T-helper 9 cell (primary cell): Measurements from ENCODE around the gene RELN.

Experiments
- DNase-seq: peaks from one replicate; pipeline ENCODE4 v3.0.0-alpha.2; 2020

Gene RELN

DNA sequence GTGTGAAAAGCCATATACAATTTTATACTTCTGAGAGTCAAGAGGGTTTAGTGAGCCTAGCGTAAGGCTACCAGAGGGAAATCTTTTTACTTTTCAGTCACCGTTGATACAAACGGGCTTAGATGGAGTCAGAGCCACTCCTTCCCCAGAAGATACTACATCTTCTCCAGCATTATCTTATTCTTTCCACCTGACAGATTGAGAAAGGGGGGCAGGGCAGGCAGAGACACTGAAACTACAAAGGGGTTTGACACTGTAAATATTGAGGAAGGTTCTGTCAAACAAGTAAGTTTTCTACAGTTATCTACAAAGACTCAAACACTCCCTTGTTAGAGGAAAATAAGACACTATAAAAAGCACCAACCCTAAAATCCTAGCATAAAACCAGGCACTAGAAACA lies 100.0 kb downstream of the RELN start:
- DNase-seq, result no peak

DNA sequence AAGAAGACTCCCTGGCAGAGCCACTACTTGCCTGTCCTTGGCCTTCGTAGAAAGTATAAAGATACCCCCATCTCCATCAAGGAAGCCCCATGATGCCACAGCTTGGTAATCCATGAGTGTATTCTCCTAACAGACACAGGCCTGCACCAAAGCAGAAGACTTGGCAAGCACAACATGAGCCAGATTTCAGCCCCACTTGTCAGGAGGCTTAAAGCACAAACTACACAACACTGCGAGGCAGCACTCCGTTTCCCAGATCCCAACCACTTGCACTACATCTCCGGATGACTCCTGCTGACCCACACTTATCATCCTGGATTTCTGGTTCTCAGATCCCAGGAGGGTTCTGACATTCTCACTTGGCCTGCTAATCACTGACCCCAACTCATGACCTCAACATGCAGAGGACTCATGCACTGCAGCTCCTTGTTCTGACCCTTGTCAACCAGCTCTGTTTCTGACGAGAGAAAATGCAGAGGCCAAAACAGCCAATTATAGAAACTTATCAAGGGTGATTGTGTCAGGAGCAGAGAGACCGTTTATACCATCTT lies 100.8 kb downstream of the RELN start:
- no peak for DNase-seq

DNA sequence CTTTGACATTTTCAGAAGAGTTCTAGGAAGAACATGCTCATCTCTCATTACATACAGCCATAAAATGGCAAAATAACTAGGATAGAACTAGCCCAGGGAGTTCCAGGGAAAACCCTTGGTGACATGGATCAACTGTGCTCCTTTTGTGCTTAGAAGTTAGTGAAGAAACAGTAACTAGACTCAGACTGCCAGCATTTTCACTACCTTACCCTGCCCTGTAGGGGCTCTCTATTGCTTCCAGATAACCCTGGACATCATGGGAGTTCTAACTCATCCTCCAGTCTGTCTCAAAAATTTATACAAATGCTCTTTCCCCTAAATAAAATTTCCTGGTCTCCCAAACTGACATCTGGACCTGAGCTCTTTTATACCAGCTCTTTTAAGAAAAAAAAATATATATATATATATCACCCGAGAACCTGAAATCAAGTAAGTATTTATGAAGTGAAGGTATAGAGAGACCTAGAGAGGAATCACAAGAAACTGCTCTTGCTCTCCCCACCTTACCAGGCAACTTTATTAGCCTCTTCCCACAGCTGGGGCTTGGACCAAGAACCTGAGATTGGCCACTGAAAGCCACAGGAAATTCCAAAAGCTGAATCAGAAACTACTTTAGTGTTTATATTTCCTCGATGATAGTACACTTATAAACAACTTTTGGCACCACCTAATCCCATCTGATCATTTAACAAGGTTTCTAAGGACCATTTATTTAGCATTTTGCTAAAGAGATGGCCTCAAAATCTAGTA lies 101.4 kb downstream of the RELN start:
- DNase-seq, result no peak

DNA sequence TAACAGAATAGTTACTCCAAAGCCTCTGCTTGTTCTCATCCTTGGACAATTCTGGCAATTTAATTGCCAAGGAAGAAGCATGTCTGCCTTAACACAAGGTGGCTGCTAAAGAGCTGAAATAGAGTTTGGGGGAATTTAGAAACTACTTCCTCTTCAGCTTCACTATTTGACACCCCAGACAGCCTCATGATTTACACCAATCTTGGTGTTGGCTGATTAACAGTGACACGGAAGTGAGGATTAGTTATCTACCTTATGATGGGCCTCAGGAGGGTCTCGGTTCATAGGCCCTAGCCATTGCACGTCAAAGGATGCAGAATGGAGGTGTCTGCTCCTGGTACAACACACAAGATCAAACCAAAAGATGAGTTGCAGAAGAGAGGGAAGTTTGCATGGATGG lies 102.4 kb downstream of the RELN start:
- DNase-seq, result no peak

DNA sequence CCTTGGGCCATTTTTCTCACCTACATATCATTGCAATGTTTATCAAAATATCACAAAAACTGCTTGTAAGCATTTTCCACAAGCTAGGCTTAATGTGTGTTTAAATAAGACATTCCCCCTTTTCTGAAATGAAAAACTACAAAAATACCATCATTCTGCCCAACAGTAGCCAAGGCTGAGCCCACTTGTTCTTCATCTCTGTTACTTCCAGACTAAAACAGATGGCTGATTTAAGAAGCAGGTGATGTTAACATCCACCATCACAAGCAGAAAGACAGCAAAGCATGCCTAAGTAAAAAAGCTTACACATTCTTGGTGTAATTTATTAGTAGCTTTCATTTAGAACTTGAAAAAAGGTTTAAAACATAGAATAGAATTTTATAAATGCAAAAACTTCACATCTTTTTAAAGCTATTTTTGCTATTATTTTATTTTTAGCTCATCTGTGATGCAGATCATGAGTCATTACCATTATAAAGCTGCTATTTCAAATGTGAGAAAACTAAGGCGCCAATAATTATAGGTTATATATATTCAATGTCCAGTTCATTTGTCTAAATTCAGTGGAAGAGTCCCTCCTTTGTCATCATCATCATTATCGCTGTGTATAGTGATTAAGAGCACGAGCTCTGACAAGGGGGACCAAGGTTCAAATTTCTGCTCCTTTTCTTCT lies 109.4 kb downstream of the RELN start:
- no peak for DNase-seq

DNA sequence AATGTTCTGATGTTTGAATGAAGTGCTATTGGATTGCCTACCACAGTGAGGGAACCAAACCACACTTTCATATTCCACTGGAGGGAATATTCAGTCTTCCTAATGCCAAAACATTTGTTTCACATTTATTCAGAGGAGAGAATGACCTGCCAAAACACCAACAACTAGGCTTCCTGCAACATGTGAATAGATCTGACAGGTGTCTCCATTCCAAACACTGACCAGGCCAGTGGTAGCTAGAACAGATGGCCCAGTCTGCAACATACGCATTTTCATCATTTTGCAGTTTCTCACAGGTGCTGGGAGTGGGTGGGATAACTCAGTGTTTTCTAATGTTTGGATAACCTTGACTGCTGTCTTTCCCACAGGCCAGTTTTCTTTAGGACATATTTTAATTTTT lies 110.0 kb downstream of the RELN start:
- DNase-seq, result no peak

DNA sequence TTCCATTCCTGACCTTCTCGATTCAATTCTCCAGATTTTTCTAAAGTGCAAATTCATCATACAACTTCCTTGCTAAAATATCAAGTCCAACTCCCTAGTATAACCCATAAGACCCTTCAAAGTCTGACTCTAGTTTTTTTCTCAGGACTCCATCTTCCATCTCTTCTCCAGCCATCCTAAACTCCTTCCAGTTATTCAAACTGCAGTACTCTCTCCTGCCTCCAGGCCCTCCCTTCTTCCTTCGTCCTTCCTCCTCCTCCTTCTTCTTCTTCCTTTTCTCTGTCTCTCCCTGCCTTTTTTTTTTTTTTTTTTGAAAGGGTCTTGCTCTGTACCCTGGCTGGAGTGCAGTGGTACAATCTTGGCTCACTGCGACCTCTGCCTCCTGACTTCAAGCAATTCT lies 111.9 kb downstream of the RELN start:
- no peak for DNase-seq

DNA sequence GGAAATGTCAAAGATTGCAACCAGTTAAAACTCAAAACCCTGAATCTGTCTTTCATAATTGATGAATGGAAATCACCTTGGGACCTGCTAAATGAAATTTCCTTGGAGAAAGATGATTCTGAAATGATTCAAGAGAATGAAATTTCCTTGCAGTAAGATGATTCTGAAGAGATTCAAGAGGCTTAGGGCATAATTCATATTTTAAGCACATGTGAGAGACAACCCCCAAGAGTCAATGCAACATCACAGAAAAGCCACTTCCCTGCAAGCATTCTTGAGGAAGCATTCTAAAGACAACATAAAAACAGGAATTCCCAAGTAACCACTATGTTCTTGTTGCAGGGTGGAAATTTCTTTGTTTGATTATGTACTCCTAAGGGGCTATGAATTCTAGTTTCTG lies 113.7 kb downstream of the RELN start:
- DNase-seq, result no peak

DNA sequence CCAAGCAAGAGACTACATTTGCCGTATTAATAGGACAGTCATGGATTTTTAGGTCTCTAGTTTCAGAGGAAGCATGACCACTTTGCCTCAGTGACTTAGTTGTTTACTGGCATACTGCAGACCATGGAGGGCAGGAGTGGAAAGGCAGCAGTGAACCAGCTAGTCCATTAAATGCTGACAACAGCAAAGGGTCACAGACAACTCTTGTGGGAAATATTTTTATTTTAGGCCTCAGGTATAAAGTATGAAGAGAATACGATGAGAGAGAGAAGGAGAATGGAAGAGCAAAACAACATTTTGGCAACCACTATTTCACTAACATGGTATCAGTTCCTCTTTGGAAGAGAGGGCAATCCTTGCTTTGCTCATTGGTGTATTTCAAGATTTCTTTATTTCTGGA lies 118.0 kb downstream of the RELN start:
- DNase-seq, result no peak

DNA sequence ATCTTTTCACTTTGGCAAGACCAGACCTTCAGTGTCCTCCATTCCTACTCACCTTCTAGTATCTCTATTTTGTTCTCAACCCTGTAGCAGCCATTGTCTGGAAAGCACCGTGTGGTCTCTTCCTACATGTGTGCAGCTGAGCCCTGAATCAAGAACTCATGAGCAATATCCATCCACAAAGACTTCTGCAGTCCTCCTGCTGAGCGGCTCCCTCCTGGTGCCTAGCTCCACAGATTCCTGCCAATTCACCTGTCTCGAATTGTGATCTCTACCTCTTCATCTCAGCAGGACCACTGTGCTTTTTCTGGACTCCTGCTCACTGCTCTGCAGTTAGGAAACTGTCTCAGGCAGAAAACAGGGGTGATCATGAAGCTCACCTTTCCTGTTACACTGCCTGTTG lies 118.8 kb downstream of the RELN start:
- DNase-seq, result no peak

DNA sequence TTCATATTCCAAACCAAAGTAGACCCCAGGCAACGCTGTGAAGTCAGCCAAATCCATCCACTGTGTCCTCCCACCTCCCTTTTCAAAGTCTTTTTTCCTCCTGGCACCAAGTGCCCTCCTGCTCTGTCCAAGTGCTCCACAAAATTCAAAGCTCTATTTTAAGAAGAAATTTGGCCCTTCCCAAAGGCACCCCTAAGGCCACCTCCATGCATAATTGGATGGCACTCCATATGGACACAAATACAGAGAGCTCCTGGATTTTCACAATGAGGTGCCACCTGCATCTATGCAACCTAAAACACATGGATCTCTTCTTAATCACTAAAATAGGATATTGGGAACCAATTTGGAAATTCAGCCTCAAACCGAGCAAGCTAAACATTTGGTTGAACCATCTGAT lies 121.6 kb downstream of the RELN start:
- no peak for DNase-seq

DNA sequence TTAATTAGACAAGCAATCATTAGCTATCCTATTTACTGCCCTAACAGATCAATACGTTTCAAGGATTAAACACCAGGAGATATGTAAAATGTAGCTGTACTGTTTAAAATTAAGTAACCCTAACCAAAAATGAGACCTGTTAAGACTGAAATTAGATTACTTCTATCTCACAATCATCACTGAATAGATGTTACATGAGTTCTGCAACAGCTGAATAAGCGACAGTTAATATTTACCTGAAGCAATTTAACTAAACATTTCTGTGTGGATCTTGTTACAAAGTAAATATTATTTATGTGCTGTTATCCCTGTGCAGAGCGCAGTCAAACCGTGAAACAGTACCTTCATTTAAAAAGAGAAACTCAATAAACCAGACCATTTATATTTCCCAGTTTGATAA lies 122.5 kb downstream of the RELN start:
- DNase-seq, result no peak

DNA sequence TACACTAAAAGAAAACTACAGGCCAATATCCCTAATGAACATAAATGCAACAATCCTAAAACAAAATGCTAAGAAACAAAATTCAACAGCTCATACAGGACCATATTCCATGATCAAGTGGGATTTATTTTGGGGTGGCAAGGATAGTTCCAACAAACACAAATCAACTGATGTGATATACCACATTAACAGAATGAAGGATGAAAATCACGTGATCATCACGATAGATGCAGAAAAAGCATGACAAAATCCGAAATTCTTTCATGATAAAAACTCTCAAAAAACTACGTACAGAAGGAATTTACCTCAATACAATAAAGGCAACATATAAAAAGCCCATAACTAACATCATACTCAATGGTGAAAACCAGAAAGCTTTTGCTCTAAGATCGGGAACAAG lies 124.0 kb downstream of the RELN start:
- DNase-seq, result no peak

DNA sequence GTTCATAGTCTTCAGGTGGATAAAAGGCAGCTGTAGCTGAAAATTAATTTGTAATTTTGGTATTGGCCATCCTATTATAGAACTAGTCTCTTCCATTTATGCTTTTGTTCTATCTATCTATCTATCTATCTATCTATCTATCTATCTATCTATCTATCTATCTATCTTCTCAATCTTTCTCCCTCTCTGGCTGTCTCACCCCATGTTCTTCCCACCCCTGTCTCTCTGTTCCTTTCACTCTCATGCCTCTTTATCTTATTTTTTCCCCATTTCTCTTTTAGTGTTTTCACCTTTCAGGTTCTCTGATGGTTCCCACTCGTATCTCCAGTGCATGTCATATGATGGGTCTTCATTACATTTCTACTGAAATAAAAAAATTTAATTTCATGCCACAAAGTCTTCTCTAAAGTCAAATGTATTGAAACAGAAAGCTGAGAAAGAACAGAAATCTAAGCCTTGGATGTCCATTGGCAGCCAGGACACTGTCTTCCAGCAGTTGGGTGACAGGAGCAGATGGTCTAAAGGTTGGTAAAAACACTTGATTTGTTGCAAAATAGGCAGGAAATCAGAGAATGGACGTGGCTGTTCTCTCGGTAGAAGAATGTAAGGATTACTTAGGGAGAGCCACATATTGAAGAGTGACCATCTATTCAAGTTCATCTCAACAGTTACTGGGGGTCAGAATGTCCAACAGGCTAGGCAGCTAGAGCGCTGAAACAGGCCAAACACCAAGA lies 127.0 kb downstream of the RELN start:
- no peak for DNase-seq

DNA sequence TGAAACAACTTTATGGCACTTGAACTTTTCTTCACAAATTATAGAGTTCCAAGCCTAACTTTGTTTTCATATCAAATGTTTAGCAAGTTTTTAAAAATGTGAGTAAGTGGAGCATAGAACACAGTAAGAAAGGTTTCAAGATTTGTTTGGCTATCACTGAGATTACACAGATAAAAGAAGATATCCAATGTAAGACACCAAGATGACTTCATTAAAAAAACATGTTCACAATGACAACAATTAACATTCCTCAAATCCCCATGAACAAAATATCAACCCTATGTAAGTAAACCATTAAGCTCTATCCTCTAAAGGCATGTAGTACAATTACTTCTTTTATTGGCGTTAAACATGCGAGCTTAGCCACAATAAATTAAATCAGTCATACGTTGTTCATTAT lies 129.7 kb downstream of the RELN start:
- no peak for DNase-seq

DNA sequence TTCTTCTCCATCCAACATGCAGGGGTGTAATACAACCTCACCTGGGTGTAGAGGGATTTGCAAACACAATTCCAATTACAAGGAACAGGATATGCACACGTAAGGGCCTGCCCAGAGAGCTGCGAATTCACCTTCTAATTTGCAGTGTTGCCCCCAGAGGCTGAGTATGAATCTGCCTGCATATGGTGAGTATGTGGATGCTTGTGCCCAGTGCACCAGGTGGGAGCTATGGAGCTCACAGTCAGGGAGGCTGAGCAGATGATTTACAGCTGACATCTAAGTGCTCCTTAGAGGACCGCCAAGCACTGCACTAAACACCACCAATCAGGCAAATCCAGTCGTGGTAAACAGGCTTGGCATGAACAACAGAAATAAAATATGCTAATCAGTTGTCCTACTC lies 132.0 kb downstream of the RELN start:
- no peak for DNase-seq

DNA sequence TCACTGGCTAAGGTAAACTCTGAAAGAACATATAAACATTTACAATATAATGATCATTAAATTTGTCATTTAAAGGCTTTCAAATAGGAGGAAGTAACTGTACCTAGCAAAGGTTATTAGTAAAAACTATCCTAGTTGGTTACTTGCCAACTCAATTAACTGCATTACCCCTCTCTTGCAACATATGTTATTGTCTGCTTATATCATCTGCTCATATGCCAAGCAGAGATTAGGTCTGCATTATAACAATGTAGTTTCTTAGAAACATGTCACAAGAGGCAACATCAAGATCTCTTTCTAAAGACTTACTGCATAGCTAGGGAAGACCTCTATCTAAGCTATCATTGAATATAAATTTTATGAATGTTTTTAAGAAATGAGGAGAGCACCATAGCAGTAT lies 132.5 kb downstream of the RELN start:
- DNase-seq, result no peak

DNA sequence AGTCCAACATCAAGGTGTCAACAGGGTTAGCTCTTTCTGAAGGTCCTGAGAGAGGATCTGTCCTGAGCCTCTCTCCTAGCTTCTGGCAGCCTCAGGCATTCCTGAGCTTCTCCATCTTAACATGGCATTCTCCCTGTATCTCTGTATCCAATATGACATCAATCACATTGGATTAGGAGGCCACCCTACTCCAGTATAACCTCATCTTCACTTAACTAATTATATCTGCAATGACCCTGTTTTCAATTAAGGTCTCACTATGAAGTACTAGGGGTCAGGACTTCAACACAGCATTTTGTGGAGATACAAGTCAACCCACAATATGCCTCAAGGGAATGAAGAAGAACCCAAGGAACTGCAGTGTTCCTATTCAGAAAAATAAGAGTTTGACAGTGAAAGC lies 133.8 kb downstream of the RELN start:
- DNase-seq, result no peak

DNA sequence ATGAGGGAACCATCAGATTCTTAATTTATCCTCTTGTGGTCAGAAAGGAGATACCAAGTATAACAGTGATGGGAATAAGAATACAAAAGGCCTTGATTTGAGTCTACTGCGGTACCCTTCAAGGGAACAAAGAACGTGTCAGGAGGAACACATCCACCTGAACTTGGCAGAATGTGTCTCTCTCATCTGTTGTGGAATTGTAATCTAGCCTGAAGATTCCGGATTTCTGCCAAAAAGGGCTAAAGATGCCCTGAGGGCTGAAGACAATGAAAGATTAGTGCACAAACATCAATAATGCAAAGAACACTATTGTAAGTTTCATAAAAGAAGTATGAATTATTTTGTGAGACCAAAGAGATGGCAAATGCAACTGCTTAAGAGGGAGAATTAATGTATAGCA lies 134.8 kb downstream of the RELN start:
- no peak for DNase-seq

DNA sequence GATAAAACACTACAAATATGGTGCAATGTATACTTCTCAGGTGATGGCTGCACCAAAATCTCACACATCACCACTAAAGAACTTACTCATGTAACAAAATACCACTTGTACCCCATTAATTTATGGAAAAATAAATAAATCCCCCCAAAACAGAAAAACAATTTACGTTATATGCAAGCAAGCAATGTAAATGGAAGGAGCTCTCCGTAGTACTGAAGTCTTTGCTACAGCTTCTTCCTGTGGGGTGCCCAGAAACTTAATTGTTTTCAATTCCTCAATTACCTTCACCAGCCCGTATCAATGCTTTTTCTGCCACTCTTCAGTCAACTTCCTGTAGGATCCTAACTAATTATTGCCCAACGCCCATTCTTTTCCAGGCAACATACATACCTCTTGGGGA lies 138.1 kb downstream of the RELN start:
- no peak for DNase-seq

DNA sequence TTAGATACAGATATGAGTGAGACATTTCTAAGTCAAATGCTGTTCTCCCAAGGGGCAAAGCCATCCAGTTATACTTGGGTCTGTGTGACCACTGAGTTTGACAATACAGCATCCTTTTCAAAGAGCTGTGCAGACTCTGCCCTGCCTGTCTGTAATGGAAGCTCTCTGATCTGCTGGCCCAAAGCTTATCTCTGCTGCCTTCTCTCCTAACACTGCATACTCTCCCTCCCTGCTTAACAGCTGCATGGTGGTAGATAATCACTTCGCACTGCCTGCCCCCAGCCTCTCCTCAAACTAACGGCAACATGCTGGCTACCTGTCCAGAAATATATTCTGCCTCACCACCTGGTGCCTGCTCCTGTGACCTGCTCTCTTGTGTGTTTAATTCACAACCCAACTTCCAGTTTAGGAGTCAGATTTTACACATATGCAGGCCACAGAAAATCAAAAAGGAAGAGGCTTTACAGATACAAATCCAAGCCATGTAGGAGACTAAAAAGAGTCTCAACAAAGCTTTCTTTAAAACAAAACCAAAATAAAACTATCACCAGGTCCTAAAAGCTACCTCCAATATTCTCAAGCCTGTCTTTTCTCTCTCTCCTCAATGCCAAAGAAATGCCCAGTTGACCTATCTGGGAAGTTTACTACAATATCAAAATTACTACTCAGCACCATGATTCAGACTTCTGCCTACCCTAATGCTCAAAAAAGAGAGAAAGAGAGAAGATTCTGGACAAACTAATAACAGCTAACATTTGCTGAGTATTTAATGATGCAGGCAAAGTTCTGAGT lies 145.6 kb downstream of the RELN start:
- DNase-seq, result no peak

DNA sequence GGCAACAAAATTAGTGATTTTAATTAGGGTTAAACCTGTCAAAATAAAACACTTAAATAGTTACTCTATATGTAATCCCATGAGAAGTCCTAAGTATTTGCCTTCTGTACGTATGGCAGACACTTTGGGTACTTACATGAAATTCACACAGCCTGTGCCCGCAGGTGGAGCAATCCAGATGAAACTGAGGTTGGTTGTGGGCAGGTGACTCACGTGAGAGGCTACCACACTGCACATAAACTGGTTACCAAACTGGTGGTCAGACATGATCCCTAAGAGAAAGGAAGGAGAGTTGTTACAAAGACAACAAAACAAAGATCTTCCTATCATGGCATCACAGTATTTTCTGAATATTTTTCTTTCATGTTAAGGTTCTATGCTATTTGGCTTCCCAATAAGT lies 156.1 kb downstream of the RELN start:
- DNase-seq, result no peak

DNA sequence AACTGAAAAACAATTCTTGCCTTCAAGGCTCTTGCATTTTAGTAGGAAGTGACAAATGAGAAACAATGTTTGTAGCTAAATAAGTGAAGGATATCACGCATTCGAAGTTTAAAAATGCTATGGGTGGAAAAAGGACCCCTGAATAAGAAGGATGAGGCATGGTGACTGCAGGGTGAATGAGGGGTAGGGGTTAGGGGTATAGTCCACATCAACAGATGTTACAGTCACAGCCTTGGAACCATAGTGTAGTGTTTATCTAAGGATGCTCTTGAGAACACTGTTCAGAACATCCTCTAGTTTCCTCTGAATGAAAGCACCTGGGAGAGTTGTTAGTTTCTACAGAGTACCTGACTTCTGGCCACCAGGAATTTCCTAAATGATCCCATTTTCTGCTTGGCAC lies 157.0 kb downstream of the RELN start:
- no peak for DNase-seq
